GM18951 (cell line): Measurements from ENCODE around the gene HECTD3.

Source experiments
- POLR2A ChIP-seq: IDR thresholded peaks from 4 replicates; pipeline ENCODE4 v1.6.1; 2011; ENCODE audit warnings: mild to moderate bottlenecking; ENCODE audit not compliant: insufficient read length, insufficient read depth; ENCODE audit errors: extremely low read depth
- in situ Hi-C: fragments of 300-500 bp; cut with MboI; formaldehyde crosslinking; loops from one replicate; pipeline ENCODE4 v1.12.0; 2022; ENCODE audit warnings: low sequenced_read_pairs, mixed read lengths, inconsistent platforms; ENCODE audit not compliant: unreplicated experiment

The HECTD3 gene

GRCh38 chr1:45033356-45033755, 22.2 kb upstream of the HECTD3 start:
- TF ChIP-seq POLR2A = no peak
- in situ Hi-C loops = no loop called here

- in situ Hi-C loops = no loop called here
- TF ChIP-seq POLR2A = no peak
These were observed 21.7 kb upstream of the HECTD3 start for GRCh38 chr1:45032837-45033236.

- TF ChIP-seq POLR2A = no peak
- in situ Hi-C loops = no loop called here
These were observed 15.3 kb upstream of the HECTD3 start for GRCh38 chr1:45026446-45026845.

GRCh38 chr1:45023663-45024062, 12.5 kb upstream of the HECTD3 start:
- no peak for TF ChIP-seq POLR2A
- in situ Hi-C loops = no loop called here

GRCh38 chr1:45018599-45019230, 7.6 kb upstream of the HECTD3 start:
- in situ Hi-C loops = loop anchor here (10.0 kb wide), 2 partner anchors 476 to 556 kb away; partner anchors contain the start of gene TESK2
- TF ChIP-seq POLR2A = no peak

- in situ Hi-C loops = loop anchor here (10.0 kb wide), 2 partner anchors 478 to 558 kb away; partner anchors contain the start of gene TESK2
These were observed 5.6 kb upstream of the HECTD3 start for GRCh38 chr1:45016767-45017166.

GRCh38 chr1:45016090-45016697, 5.1 kb upstream of the HECTD3 start:
- no peak for TF ChIP-seq POLR2A
- in situ Hi-C loops = loop anchor here (10.0 kb wide), 2 partner anchors 479 to 559 kb away; partner anchors contain the start of gene TESK2

More at GRCh38 chr1:45016767-45017166, 5.6 kb upstream of the HECTD3 start:
- TF ChIP-seq POLR2A = no peak

GRCh38 chr1:45015683-45016082, 4.6 kb upstream of the HECTD3 start:
- TF ChIP-seq POLR2A = no peak
- in situ Hi-C loops = loop anchor here (10.0 kb wide), 2 partner anchors 479 to 559 kb away; partner anchors contain the start of gene TESK2

- in situ Hi-C loops = loop anchor here (5.0 to 10.0 kb wide), 3 partner anchors 288 to 560 kb away; partner anchors contain the start of gene TESK2
- TF ChIP-seq POLR2A = no peak
These were observed 3.4 kb upstream of the HECTD3 start for GRCh38 chr1:45014321-45015028.

- no peak for TF ChIP-seq POLR2A
- in situ Hi-C loops = loop anchor here (5.0 to 10.0 kb wide), 3 partner anchors 289 to 561 kb away; partner anchors contain the start of gene TESK2
These were observed 2.6 kb upstream of the HECTD3 start for GRCh38 chr1:45013551-45014209.

GRCh38 chr1:45012639-45013278, 1.6 kb upstream of the HECTD3 start:
- in situ Hi-C loops = loop anchor here (5.0 to 10.0 kb wide), 3 partner anchors 290 to 562 kb away; partner anchors contain the start of gene TESK2
- TF ChIP-seq POLR2A = no peak
